Adipose tissue (tissue), 3 donors: Measurements from ENCODE around the gene ABCA5. TPM values are rescaled to one million over a fixed set of nuclear protein-coding genes. Genes with fewer than 3 reads are reported as not detected.
"Not testable (repeated sequence)": the region's sequence is repeated elsewhere in the genome, so short reads cannot be mapped to it uniquely, and the experiment has no call there.

ENCODE experiments used
- H3K27ac ChIP-seq: one replicate; pipeline ENCODE4 v1.5.1; 2013; ENCODE audit warnings: low read depth, low read length
- WGBS, 3 donors: extraction: QIAGEN DNeasy Blood & Tissue Kit; methylation state at CpG; one replicate each; pipeline ENCODE4 v1.1.7; 2013; 5-methylcytosine and 5-hydroxymethylcytosine counted together
- polyA plus RNA-seq, 3 donors: library from polyadenylated mRNA; stranded (reverse); fragments of 200-250 nt; gene quantifications; one replicate each; pipeline ENCODE4 v1.2.3, GENCODE V29; 2013
- donor health status: healthy with polysubstance abuse.
- donor health status: Bipolar disorder and iron deficiency.
- donor health status: healthy.

The ABCA5 gene
- polyA plus RNA-seq, 3 donors, result 10.1 to 16.2 (median 16.0) TPM

DNA sequence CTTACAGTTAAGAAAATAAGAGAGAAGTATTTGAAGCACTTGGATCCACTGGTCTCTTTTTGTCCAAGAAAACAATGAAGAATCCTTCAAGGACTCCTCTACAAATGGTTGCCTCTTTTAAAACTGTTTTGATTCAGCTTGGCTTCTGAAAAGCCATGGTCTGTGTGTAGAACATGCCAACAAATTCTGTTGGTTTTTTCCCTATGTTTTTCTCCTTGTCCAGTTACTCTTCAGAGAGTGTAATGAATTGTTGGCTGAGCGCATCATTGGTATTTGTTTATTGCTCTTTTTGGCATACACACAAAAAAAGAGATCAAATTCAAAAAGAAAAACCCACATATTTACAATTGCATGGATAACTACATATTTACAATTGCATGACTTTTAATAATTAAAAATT, 98.4 kb downstream of the ABCA5 start, which contains the start of gene ABCA10:
Gene ABCA10 (minus strand): TSS at position 249 of the 400 bp plus-strand sequence. CDS start 3,466 bp downstream, outside the sequence.
- no peak within 1 kb of the TSS for H3K27ac ChIP-seq
- WGBS, 3 donors, result 62 to 88% (median 72%) methylated on average over 1 of the region's 1 CpG

DNA sequence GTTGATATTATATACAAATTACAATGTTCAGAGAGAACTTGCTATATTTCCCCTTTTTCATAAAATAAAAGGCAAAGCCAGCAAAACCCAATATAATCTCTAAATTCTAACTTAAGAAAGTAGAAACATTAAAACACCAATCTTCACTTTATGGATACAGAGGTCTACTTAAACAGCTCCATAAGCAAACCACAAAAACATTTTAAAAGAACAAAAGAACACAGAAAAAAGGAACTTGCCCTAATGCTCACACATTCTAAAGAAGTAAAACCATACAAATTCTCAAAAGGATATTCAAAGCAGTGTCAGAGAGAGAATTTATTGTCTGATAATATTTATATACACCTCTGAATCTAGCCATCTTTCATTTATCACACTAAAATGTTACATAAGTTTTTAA, 98.9 kb downstream of the ABCA5 start:
- H3K27ac ChIP-seq, result no peak overlapping the region

DNA sequence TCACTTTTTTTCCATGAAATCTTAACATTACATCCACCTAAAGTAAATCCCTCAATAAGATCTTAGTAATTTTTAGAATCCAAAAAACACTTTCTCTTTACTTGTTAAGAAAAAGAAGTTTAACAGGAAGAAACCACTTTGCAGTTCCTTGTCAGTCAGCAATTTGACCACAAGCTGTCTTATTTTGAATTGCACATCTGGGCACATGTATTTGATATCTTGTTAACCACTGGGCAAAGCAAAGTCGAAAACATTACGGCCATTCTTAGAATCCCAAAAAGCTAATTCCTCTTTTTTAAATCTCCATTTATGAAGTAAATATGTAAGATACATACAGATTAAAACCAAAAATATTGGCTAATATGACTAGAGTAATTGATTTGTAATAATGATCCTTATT, 99.4 kb downstream of the ABCA5 start:
- H3K27ac ChIP-seq, result no peak overlapping the region
- 23 to 83% (median 29%) methylated on average over 2 of the region's 2 CpGs for WGBS, 3 donors

DNA sequence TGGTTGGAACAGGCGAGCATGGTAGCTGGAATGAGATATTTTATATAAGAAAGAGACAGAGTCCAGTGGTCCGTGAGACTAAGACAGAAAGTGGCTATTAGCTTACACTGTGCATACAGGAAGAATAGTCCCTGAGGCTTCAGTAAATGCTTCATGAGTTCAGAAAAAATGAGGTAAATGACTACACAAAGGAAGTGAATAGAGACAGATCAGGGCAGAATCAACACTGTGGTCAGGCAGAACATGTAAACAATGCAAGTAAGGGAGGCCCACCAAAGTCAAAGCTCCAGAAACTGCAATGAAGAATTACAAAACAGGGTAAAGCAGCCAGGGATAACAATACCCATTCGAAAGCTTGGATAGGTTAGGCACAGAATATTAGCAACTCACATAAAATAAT, 103.1 kb downstream of the ABCA5 start:
- H3K27ac ChIP-seq, result no peak overlapping the region
- WGBS, 3 donors, result 80 to 94% (median 80%) methylated on average over 3 of the region's 3 CpGs

DNA sequence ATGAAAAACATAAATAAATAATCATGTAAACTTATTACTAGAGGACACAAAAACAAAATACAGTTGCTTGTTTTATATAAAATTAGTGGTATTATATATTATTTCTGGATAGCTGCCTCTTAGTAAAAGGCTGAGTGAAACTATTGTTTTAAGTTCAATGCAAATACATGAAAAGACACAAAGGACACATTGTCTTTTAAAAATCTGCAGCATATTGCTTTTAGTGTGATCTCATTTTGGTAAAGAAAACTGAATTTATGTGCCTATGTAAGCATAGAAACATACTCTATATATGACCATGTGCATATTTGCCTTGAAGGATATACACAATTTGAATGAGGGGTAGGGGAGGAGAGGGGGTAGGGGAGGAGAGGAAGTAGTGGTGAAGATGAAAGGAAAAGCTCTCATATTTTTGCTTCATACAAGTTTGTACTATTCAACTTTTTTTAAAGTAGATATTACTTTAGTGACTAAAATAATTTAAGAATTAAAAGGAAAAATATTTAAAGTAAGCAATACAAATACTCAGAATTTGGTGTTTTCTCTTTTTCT, 104.2 kb downstream of the ABCA5 start:
- H3K27ac ChIP-seq, result no peak overlapping the region

DNA sequence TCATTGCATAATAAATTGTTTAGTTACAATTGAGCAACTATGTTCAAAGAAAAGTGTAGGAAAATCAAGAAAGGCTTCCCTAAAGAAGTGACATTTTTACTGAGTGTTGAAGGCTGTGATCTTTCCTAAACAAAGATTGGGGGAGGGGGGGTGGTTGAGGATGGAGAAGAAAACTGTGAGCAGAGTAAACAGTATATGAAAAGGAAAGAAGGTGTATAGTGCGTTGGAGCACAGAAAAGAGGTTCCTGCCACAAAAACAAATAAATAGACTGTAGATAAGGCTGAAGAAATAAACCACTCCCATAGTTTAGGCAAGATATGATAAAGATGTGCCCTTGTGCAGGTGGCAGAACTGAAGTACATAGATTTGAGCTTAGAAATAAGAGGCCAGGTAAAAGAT, 106.8 kb downstream of the ABCA5 start:
- WGBS, 3 donors, result 52 to 89% (median 81%) methylated on average over 1 of the region's 1 CpG
- no peak overlapping the region for H3K27ac ChIP-seq

DNA sequence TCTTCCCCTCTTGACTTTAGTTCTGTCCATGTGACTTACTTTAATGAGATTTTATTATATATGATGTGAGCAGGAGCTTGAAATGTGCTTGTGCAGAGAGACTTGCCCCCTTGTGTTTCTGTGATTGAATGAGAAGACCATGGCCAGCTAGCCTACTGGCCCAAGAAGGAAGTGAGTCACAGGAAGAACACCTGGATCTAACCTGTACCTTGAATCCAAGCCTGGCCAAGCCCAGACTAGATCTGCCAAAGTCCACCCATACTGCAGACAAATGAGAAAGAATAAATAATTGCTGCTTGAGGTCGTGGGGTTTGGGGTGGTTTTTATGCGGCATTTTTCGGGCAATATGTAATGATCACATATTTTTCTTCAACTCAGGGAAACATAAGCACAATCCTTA, 107.9 kb downstream of the ABCA5 start:
- WGBS, 3 donors, result 84 to 91% (median 90%) methylated on average over 3 of the region's 3 CpGs

DNA sequence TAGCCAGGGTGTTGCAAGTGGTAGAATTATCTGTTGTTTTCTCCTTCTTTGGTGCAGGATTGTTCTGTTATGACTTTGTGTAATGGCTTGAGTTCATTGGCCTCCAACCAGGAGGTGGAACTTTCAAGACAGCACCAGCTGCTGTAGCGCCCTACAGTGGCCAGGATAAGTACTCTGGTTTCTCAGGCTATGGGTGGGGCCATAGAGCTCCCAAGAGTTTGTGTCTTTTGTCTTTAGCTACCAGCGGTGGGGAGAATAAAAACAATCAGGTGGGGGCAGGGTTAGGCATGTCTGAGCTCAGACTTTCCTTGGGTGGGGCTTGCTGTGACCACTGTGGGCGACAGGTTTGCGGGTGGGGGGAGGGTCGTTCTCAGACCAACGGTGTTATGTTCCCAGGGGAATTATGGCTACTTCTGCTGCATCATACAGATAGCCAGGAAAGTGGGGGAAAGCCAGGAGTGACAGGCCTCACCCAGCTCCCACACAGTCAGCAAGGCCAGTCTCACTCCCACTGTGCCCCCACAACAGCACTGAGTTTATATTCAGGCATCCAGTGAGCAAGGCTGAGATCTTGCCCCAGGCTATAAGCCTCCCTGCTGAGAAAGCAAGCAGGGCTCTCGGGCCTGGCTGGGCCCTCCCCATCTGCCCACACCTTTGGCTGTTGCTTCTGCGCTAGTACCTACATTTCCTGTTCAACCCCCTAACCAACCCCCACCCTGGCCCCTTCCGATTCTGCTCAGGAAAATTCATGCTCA, 113.7 kb downstream of the ABCA5 start:
- 92 to 95% (median 94%) methylated on average over 9 of the region's 9 CpGs for WGBS, 3 donors

More for the DNA sequence above, 107.9 kb downstream of the ABCA5 start:
- H3K27ac ChIP-seq, result no peak overlapping the region

DNA sequence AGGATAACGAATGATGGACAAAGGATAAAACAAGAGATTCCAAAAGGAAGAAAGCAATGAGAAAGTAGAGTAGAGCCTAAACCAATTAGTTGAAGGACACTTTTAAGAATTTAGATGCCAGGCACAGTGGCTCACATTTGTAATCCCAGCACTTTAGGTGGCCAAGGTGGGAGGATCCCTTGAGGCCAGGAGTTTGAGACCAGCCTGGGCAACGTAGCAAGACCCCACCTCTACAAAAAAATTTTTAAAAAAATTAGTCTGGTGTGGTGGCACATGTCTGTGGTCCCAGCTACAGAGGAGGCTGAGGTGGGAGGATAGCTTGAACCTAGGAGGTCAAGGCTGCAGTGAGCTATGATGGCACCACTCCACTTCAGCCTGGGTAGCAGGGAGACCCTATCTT, 118.3 kb downstream of the ABCA5 start:
- H3K27ac ChIP-seq, result no peak overlapping the region
- WGBS, 3 donors, result 92 to 95% (median 95%) methylated on average over 2 of the region's 2 CpGs

More for the DNA sequence above, 113.7 kb downstream of the ABCA5 start:
- no peak overlapping the region for H3K27ac ChIP-seq

DNA sequence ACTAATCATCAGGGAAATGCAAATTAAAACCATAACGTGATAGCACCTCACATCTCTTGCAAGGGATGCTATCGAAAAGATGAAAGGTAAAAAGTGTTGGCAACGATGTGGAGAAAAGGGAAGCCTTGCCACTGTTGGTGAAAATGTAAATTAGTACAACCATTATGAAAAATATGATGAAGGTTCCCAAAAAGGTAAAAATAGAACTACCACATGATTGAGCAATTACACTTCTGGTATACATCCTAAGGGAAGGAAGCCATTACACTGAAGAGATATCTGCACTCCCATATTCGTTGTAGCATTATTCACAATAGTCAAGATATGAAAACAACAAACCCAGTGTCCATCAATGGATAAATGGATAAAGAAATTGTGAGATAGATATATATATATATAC, 119.8 kb downstream of the ABCA5 start:
- no peak overlapping the region for H3K27ac ChIP-seq
- WGBS, 3 donors, result 58 to 89% (median 63%) methylated on average over 4 of the region's 4 CpGs

DNA sequence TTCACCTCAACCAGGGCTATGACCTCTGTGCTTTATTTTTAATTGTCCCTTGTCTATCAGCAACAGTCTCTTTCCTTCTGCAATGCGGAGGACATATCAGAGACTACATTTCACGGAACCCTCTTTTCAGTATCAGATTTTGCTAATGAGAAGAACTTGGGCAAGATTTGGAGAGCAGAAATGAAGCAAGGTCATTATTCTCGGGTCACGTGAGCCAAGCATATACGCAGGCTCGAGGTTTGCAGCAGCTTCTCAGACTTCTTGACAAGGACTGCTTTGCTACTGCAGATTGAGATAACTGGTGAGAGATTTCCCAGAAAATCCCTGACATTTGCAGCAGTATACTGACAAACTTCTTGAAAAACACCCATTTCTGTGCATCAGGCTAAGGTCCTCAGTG, 128.7 kb downstream of the ABCA5 start:
- no peak overlapping the region for H3K27ac ChIP-seq
- 90 to 94% (median 91%) methylated on average over 6 of the region's 6 CpGs for WGBS, 3 donors

DNA sequence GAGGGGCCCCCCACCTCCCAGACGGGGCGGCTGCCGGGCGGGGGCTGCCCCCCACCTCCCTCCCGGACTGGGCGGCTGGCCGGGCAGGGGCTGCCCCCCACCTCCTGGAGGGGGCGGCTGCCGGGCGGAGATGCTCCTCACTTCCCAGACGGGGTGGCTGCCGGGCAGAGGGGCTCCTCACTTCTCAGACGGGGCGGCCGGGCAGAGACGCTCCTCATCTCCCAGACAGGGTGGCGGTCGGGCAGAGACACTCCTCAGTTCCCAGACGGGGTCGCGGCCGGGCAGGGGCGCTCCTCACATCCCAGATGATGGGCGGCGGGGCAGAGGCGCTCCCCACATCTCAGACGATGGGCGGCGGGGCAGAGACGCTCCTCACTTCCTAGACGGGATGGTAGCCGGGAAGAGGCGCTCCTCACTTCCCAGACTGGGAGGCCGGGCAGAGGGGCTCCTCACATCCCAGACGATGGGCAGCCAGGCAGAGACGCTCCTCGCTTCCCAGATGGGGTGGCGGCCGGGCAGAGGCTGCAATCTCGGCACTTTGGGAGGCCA, 130.8 kb downstream of the ABCA5 start:
- not testable (repeated sequence) for H3K27ac ChIP-seq
- WGBS, 3 donors, result 96 to 97% (median 97%) methylated on average over 14 to 38 of the region's 40 CpGs

Other genes starting within 250 kb of the ABCA5 start
- gene ABCA6, start 185.2 kb downstream of the ABCA5 start, polyA plus RNA-seq, result 10 to 100 TPM in 2 of 3 donors, 1 to 10 TPM in 1; 3.1 to 30.0 (median 22.4) TPM
- 10 to 100 TPM in 1 of 3 donors, 1 to 10 TPM in 2; 1.8 to 25.1 (median 6.9) TPM for gene ABCA10, start 98.3 kb downstream of the ABCA5 start, polyA plus RNA-seq
- gene MAP2K6, start 87.6 kb upstream of the ABCA5 start, polyA plus RNA-seq, result 10 to 100 TPM in 1 of 3 donors, 1 to 10 TPM in 2; 7.4 to 17.5 (median 7.5) TPM